GM18951 (cell line): ENCODE data around the gene RNFT2.

Experiments
- POLR2A ChIP-seq: IDR thresholded peaks from 4 replicates; pipeline ENCODE4 v1.6.1; 2011; ENCODE audit warnings: mild to moderate bottlenecking; ENCODE audit not compliant: insufficient read length, insufficient read depth; ENCODE audit errors: extremely low read depth
- in situ Hi-C: fragments of 300-500 bp; cut with MboI; formaldehyde crosslinking; loops from one replicate; pipeline ENCODE4 v1.12.0; 2022; ENCODE audit warnings: low sequenced_read_pairs, mixed read lengths, inconsistent platforms; ENCODE audit not compliant: unreplicated experiment

RNFT2 gene

GRCh38 chr12:116898669-116899068 lies 160.6 kb downstream of the RNFT2 start:
- no peak for TF ChIP-seq POLR2A
- in situ Hi-C loops, result no loop called here

DNA sequence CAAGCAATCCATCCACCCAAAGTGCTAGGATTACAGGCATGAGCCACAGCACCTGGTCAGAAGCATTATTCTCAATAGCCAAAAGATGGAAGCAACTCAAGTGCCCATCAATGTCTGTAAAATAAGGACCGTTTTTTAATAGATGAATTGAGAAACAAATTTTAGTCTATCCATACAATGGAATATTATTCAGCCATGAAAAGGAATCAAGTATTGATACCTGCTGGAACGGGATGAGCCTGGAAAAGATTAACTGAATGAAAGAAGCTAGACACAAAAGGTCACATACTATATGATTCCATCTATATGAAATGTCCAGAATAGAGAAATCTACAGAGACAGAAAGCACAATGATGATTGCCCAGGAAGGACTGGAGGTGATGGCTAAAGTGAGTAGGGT lies 163.5 kb downstream of the RNFT2 start:
- in situ Hi-C loops, result no loop called here
- no peak for TF ChIP-seq POLR2A
